Parathyroid adenoma (tissue), 2 donors: ENCODE measurements around the gene RNF215.
A peak's percentile ranks its signal among the peaks of the same experiment; 100 is the strongest.

ENCODE experiments used
- H2AFZ ChIP-seq: fragments of 300-600 bp; sonication (generic); one replicate; pipeline ENCODE4 v1.7.0; 2017; ENCODE audit warnings: antibody characterized with exemption, mild to moderate bottlenecking
- H3K27ac ChIP-seq: fragments of 300-600 bp; sonication (generic); one replicate; pipeline ENCODE4 v1.7.0; 2017
- H3K27me3 ChIP-seq: fragments of 300-600 bp; sonication (generic); one replicate; pipeline ENCODE4 v1.7.0; 2017; ENCODE audit warnings: low read length; ENCODE audit not compliant: control insufficient read depth, insufficient read depth
- H3K36me3 ChIP-seq: fragments of 300-600 bp; sonication (generic); one replicate; pipeline ENCODE4 v1.7.0; 2017; ENCODE audit warnings: low read length; ENCODE audit not compliant: control insufficient read depth, insufficient read depth
- H3K4me1 ChIP-seq: fragments of 300-600 bp; sonication (generic); one replicate; pipeline ENCODE4 v1.7.0; 2017; ENCODE audit warnings: control low read depth
- H3K4me2 ChIP-seq: fragments of 300-600 bp; sonication (generic); one replicate; pipeline ENCODE4 v1.7.0; 2017; ENCODE audit warnings: low read length
- H3K4me3 ChIP-seq: fragments of 300-600 bp; sonication (generic); one replicate; pipeline ENCODE4 v1.7.0; 2017; ENCODE audit warnings: low read depth, low read length
- H3K79me2 ChIP-seq: fragments of 300-600 bp; sonication (generic); one replicate; pipeline ENCODE4 v1.7.0; 2017; ENCODE audit warnings: control low read depth
- H3K9ac ChIP-seq: fragments of 300-600 bp; sonication (generic); one replicate; pipeline ENCODE4 v1.7.0; 2017; ENCODE audit warnings: mild to moderate bottlenecking
- H3K9me3 ChIP-seq: fragments of 300-600 bp; sonication (generic); one replicate; pipeline ENCODE4 v1.7.0; 2017; ENCODE audit warnings: low read length; ENCODE audit not compliant: control insufficient read depth
- TF ChIP-seq, protein P1 (sequence below): fragments of 300-600 bp; sonication (generic); IDR thresholded peaks from one replicate; pipeline ENCODE4 v1.7.0; 2017; ENCODE audit warnings: antibody characterized with exemption, mild to moderate bottlenecking
- donor health status: primary hyperparathyroidism.

Gene RNF215

DNA sequence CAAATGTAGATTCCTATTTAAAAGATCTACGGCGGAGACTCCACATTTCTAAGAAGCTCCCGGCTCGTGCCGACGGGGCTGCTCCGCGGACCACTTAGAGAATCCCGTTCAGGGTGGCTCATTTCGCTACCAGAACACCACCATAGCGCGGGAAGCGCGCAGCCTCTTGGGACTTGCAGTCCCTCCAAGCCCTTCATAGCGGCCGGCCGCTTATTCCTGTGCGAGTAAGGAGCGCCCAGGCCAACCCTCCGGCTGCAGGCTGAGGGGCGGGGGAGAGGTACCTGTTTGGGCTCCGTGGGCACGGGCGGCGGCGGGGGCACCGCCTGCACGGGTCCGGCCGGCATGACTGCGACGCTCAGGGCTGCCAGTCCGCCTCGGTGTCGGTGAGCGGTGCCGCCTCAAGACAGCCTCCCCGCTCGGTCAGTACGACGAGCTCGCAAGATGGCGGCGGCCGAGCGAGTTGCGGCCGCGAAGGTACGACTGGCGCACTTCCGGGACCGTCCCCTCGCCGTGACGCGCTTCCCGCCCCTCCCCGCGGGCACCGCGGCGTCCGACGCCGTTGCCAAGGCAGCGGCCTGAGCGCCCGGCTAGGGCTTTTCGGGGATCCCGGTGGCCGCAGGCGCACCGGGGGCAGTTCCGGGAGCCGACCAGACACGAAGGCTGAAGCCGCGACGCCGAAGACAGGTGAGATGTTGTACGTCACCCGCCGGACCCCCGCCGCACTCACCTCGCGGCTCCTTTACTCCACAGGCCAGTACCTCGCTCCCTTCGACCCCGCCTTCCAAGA is 30.6 kb downstream of the RNF215 start, which contains the start of the genes CCDC157 and SF3A1:
Gene CCDC157, plus strand, starts transcription at position 559 of the 787 bp plus-strand sequence. CDS start 8,994 bp downstream, outside the sequence.
Gene SF3A1, minus strand, starts transcription at position 446 of the 787 bp plus-strand sequence. Its CDS starts 102 bp downstream, at position 344.
- TF ChIP-seq, protein P1, sequence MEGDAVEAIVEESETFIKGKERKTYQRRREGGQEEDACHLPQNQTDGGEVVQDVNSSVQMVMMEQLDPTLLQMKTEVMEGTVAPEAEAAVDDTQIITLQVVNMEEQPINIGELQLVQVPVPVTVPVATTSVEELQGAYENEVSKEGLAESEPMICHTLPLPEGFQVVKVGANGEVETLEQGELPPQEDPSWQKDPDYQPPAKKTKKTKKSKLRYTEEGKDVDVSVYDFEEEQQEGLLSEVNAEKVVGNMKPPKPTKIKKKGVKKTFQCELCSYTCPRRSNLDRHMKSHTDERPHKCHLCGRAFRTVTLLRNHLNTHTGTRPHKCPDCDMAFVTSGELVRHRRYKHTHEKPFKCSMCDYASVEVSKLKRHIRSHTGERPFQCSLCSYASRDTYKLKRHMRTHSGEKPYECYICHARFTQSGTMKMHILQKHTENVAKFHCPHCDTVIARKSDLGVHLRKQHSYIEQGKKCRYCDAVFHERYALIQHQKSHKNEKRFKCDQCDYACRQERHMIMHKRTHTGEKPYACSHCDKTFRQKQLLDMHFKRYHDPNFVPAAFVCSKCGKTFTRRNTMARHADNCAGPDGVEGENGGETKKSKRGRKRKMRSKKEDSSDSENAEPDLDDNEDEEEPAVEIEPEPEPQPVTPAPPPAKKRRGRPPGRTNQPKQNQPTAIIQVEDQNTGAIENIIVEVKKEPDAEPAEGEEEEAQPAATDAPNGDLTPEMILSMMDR = no peak
- no peaks in the 10 kb centered on the region for H3K36me3 ChIP-seq
- peak within 1 kb of the TSS; percentile 31 for H3K9ac ChIP-seq
- H2AFZ ChIP-seq = peak within 1 kb of the TSS; percentile 90
- H3K4me3 ChIP-seq = peak within 1 kb of the TSS; percentile 70
- peak within 1 kb of the TSS; percentile 94 for H3K27ac ChIP-seq
- peaks cover 23% of the 10 kb centered on the region for H3K79me2 ChIP-seq
- no peaks in the 10 kb centered on the region for H3K27me3 ChIP-seq
- H3K4me2 ChIP-seq = peak within 1 kb of the TSS; percentile 87
- H3K9me3 ChIP-seq = no peaks in the 10 kb centered on the region
- H3K4me1 ChIP-seq = peaks cover 7% of the 10 kb centered on the region

DNA sequence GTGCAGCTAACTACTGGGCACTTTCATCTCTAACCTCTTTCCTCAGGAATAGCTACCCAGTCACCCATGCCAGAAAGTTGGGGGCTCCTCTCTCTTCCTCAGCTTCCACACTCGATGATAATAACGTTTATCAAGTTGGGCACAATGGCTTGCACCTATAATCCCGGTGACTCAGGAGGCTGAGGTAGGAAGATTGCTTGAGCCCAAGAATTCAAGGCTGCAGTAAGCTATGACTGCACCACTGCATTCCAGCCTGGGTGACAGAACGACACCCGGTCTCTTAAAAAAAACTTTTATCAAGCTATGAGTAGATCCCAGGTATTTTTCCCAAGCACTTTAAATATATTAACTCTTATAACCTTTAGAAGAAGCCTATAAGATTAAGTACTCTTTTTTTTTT is 32.6 kb downstream of the RNF215 start:
- TF ChIP-seq, protein P1 = no peak
- no peak overlapping the region for H3K27ac ChIP-seq
- peaks cover 23% of the 10 kb centered on the region for H3K79me2 ChIP-seq
- no peak overlapping the region for H3K9ac ChIP-seq
- H2AFZ ChIP-seq = no peak overlapping the region
- H3K9me3 ChIP-seq = no peaks in the 10 kb centered on the region
- peak overlapping the region; percentile 87 for H3K4me2 ChIP-seq
- no peaks in the 10 kb centered on the region for H3K36me3 ChIP-seq
- H3K4me1 ChIP-seq = peaks cover 7% of the 10 kb centered on the region
- no peak overlapping the region for H3K4me3 ChIP-seq
- no peaks in the 10 kb centered on the region for H3K27me3 ChIP-seq

DNA sequence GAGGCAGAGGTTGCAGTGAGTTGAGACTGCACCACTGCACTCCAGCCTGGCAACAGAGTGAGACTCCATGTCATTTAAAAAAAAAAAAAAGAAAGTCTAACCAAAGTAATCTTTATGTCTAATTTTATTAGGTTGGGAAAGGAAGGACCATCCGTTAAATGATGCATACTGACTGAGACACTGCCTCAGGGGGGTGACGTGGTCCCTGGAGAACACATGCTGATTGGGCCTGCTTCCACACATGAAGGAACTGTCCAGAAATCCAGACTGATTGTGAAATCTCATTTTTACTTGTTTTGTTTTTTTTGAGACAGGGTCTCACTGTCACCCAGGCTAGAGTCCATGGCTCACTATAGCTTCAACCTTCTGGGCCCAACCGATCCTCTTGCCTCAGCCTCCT is 36.0 kb downstream of the RNF215 start:
- TF ChIP-seq, protein P1 = no peak
- no peak overlapping the region for H3K4me3 ChIP-seq
- H3K9me3 ChIP-seq = no peaks in the 10 kb centered on the region
- no peaks in the 10 kb centered on the region for H3K27me3 ChIP-seq
- no peak overlapping the region for H3K27ac ChIP-seq
- H3K36me3 ChIP-seq = no peaks in the 10 kb centered on the region
- H2AFZ ChIP-seq = no peak overlapping the region
- H3K79me2 ChIP-seq = peaks cover 29% of the 10 kb centered on the region
- H3K4me2 ChIP-seq = no peak overlapping the region
- peaks cover 7% of the 10 kb centered on the region for H3K4me1 ChIP-seq
- H3K9ac ChIP-seq = no peak overlapping the region

DNA sequence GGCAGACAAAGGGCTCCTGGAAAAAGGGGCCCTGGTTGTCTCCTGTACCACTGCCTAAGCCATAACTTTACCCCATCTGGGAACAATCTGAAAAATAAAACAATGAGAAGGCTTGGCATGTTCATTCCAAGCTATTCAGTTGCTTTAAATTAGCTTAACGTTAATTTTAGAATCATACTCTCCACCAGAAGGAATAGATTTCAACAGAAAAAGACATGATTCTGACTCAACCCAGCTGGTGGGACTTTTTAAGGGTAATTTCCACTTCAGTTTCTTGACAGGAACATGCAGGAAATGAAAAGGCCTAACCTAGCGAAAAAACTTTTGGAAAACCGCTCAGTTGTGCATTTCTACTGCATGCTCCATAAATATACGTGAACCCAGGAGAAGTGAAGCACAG is 38.4 kb downstream of the RNF215 start:
- Histone ChIP-seq H3K4me3 (no peak overlapping the region), H3K79me2 (peaks cover 7% of the 10 kb centered on the region), H3K9ac (no peak overlapping the region), H3K9me3 (no peaks in the 10 kb centered on the region), H3K27me3 (no peaks in the 10 kb centered on the region), H3K27ac (no peak overlapping the region), H2AFZ (no peak overlapping the region), H3K4me1 (no peaks in the 10 kb centered on the region), H3K36me3 (no peaks in the 10 kb centered on the region), H3K4me2 (no peak overlapping the region)
- TF ChIP-seq, protein P1 = no peak
